ENCODE measurements around the gene MCRIP2.
A peak's percentile ranks its signal among the peaks of the same experiment; 100 is the strongest.

Gene MCRIP2

DNA sequence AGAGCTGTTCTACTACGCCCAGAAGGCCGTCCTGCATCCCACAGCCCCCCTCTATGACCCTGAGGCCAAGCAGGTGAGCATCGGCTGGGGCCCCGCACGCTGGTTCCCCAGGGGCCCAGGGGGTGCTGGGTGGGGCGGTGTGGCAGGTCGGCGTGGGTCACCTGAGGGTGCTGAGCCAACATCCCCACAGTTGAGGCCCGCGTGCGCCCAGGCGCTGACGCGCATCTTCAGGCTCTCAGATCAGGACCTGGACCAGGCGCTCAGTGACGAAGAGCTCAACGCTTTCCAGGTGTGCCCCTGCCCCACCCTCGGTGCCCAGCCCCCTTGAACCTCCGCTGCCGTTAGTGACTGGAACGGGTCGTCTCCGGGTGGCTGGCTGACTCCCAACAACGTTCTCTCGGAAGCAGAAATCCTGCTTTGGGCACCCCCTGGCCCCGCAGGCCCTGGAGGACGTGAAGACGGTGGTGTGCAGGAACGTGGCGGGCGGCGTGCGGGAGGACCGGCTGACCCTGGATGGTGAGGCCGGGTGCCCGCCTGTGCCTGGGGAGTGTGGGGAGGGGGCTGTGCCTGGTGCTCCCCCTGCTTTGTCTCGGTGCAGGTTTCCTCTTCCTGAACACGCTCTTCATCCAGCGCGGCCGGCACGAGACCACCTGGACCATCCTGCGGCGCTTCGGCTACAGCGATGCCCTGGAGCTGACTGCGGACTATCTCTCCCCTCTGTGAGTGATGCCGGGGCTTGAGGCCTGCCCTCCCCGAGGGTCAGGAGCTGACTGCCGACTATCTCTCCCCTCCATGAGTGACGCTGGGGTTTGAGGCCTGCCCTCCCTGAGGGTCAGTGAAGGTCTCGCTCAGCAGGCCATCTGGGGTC is 29.1 kb downstream of the MCRIP2 start:
- DNase-seq (ENCODE audit: low read depth) = no peak

- DNase-seq (ENCODE audit: low read depth) = no peak
These were observed 29.9 kb downstream of the MCRIP2 start for GRCh38 chr16:671353-672131.

DNA sequence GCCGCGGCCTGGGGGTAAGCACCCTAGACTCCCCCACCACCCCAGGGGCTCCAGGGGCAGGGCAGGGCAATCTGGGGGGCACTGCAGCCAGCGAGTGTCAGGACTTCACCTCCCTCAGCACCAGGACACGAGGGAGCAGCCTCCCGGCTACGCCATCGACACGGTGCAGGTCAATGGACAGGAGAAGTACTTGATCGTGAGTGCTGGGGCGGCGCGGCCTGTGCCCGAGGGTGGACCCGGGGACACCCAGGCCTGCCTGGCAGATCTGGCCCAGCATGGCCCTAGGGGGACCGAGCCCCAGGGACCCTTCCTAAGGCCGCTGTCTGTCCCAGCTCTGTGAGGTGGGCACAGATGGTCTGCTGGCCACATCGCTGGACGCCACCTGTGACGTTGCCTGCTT is 30.7 kb downstream of the MCRIP2 start:
- no peak for DNase-seq (ENCODE audit: low read depth)

GRCh38 chr16:672851-673250 is 31.2 kb downstream of the MCRIP2 start:
- no peak for DNase-seq (ENCODE audit: low read depth)

DNA sequence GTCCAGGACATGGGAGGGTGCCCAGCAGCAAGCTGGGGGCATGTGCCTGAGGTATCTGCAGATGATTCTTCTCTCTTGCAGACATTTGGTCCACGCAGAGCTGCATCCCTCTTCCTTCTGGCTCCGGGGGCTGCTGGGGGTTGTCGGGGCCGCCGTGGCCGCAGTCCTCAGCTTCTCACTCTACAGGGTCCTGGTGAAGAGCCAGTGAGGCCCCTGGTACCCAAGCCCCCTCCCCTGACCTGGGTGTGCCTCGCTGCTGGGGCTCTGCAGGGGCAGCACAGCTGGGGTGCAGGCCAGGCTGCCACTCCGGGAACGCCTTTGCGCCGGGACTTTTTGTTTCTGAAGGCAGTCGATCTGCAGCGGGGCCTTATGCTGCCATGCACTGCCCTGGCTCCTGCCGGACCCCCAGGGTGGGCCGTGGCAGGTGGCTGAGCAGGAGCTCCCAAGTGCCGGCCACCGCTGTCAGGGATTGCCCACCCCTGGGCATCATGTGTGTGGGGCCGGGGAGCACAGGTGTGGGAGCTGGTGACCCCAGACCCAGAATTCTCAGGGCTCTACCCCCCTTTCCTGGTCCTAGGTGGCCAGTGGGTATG is 31.9 kb downstream of the MCRIP2 start:
- DNase-seq (ENCODE audit: low read depth) = no peak

GRCh38 chr16:674214-674881 is 32.7 kb downstream of the MCRIP2 start:
- DNase-seq (ENCODE audit: low read depth) = no peak

GRCh38 chr16:674968-675883 is 33.6 kb downstream of the MCRIP2 start, which contains the start of gene RHBDL1:
Gene RHBDL1 (plus strand): TSS chr16:675671. CDS start chr16:675791, 120 bp downstream.
- no peak for DNase-seq (ENCODE audit: low read depth)

DNA sequence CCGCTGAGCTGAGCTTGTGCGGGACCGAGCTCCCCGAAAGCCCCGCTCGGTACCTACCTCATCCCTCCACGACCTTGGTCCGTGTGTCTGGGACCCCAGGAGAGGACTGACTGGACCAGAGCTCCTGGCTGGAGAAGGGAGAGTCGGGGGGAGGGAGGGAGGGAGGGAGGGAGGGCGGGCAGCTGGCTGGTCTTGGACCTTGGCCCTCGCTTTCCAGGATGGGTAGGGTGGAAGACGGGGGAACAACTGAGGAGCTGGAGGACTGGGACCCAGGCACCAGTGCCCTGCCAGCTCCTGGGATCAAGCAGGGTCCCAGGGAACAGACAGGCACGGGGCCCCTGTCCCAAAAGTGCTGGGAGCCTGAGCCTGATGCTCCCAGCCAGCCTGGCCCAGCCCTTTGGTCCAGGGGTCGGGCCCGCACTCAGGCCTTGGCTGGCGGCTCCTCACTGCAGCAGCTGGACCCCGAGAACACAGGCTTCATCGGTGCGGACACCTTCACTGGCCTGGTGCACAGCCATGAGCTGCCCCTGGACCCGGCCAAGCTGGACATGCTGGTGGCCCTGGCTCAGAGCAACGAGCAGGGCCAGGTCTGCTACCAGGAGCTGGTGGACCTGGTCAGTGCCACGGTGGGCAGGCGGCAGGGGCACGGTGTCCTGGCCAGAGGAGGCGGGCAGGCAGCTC is 34.4 kb downstream of the MCRIP2 start:
- DNase-seq (ENCODE audit: low read depth) = no peak

GRCh38 chr16:676565-676902 is 34.9 kb downstream of the MCRIP2 start:
- DNase-seq (ENCODE audit: low read depth) = no peak

- DNase-seq (ENCODE audit: low read depth) = no peak
These were observed 35.3 kb downstream of the MCRIP2 start for GRCh38 chr16:676913-677312.

DNA sequence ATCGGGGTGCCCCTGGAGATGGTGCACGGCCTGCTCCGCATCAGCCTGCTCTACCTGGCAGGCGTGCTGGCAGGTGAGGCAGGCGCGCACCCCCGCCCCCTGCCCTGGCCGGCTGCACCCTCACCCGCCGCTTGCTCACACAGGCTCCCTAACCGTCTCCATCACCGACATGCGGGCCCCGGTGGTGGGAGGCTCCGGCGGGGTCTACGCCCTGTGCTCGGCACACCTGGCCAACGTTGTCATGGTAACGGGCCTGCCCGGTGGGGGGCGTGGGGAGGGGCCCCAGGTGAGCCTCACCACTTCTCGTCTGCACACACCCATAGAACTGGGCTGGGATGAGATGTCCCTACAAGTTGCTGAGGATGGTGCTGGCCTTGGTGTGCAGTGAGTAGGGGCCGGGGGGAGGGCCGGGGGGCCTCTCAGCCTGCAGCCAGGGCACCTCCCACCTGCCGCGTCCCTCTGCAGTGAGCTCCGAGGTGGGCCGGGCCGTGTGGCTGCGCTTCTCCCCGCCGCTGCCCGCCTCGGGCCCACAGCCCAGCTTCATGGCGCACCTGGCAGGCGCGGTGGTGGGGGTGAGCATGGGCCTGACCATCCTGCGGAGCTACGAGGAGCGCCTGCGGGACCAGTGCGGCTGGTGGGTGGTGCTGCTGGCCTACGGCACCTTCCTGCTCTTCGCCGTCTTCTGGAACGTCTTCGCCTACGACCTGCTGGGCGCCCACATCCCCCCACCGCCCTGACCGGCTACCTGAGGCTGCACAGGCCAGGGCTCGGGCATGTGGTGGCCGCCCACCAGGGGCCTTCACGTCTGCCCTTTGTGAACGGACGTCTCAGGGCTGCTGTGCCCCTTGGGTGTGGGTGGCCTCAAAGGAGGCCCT is 35.9 kb downstream of the MCRIP2 start:
- no peak for DNase-seq (ENCODE audit: low read depth)

DNA sequence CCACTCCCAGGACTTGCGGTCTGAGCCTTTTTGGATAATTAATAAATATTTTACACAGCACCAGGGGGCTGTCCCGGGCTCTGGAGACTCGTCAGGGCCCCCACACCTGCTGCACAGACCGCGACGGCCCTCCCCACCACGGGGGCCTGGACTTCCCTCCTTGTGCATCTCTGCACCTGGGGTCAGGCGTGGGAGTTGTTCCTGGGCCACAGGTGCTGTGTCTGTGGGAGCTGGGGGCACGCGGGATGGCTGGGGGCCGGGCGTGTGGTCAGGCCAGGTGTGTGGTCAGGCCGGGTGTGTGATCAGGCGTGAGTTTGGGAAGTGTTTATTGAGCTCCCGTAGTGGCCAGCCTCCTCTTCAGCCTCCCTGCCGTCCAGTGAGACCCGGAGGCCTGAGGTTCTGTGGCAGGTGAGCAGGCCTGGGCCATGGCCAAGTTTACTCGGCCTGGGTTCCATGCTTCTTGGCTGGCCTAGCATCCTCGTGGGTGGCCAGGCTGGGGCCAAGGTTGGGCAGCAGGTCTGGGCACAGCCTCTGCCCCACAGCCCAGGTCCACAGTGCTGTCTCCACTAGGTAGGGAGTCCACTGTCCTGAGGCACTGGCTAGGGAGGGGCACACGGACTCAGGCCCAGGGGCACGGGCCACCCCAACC is 36.7 kb downstream of the MCRIP2 start:
- no peak for DNase-seq (ENCODE audit: low read depth)

- peak; percentile 35 for DNase-seq (ENCODE audit: low read depth)
These were observed 37.5 kb downstream of the MCRIP2 start for GRCh38 chr16:678858-679813.

DNA sequence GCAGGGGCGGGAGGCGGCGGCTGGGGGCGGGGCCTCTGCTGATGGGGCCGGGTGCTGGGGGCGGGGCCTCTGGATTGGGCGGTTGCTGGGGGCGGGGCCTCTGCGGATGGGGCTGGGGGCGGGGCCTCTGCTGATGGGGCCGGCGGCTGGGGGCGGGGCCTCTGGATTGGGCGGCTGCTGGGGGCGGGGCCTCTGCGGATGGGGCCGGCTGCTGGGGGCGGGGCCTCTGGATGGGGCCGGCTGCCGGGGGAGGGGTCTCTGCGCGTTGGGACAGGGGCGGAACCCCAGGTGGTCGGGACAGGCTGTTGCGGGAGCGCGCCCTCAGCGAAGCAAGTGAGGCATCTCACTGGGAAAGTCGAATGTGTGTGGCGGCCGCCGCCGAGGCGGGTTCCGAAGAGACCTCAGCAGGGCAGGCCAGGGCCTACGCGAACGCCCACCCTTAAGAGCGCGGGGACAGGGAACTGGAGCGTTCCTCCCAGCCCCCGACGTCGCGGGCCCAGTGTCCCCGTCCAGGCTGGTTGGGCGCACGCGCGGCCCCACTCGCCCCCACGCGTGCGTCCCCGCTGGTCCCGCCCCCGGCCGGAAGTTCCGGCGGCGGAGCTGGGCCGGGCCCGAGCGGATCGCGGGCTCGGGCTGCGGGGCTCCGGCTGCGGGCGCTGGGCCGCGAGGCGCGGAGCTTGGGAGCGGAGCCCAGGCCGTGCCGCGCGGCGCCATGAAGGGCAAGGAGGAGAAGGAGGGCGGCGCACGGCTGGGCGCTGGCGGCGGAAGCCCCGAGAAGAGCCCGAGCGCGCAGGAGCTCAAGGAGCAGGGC is 38.4 kb downstream of the MCRIP2 start, which contains the start of gene STUB1:
Gene STUB1 (plus strand): TSS at position 597 of the 811 bp plus-strand sequence. CDS start 116 bp downstream, at position 713.
- DNase-seq (ENCODE audit: low read depth) = peak; percentile 82

DNA sequence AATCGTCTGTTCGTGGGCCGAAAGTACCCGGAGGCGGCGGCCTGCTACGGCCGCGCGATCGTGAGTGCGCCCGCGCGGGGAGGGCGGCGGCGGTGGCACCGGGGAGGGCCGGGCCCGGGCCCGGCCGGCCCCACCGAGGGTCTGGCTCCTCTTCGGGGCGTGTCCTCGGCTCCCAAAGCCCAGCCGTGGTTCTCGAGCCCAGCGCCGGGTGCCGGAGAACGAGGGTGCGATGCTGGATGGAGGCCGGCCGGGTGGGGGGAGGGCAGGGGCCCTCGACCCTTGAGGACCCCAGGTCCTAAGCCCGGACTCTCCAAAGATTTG is 39.0 kb downstream of the MCRIP2 start:
- no peak for DNase-seq (ENCODE audit: low read depth)

DNA sequence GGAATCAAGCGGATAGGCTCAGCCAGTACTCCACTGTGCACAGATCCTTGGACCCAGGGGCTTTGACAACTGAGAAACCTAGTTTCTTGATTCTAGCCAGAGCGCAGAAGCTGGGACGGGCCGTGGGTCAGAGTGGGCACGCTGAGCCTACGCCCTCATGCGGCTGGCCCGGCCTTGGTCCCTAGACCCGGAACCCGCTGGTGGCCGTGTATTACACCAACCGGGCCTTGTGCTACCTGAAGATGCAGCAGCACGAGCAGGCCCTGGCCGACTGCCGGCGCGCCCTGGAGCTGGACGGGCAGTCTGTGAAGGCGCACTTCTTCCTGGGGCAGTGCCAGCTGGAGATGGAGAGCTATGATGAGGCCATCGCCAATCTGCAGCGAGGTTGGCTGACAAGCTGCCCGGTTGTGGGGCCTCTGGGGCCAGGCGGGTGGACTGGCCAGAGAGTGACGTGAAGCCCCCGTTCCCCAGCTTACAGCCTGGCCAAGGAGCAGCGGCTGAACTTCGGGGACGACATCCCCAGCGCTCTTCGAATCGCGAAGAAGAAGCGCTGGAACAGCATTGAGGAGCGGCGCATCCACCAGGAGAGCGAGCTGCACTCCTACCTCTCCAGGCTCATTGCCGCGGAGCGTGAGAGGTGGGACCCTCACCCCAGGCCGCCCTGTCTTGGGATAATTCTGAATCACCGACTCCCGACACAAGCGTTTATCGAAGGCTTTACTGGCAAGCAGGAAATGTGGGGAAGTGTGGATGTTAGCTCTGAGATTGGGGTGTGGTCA is 39.5 kb downstream of the MCRIP2 start:
- DNase-seq (ENCODE audit: low read depth) = no peak

All from activated T-helper 9 cell treated with anti-CD3 and anti-CD28 coated beads, Interleukin-2, amount 50 U/mL, for 16 hours (primary cell).